K562 (cell line): ENCODE results near the gene MYO3B. TPM values are rescaled to one million over a fixed set of nuclear protein-coding genes. Genes with fewer than 3 reads are reported as not detected.

Experiments used
- ATAC-seq: fragments of 200-7000 bp; cut with Tn5 transposase; 3 replicates; pipeline ENCODE4 v1.9.1; 2020; ENCODE audit warnings: moderate library complexity
- BruUV-seq: library from RNA; stranded (reverse); fragments of 400-500 nt; replicated peaks from 2 replicates; lab custom pipeline; 2021; lab: Mats Ljungman, UMichigan
- CTCF ChIA-PET: fragments of 300-600 bp; formaldehyde crosslinking; extraction: SDS; loops from one replicate; lab custom pipeline; 2021; ENCODE audit warnings: low intra/inter-chr PET ratio; lab: Yijun Ruan, JAX
- POLR2A ChIA-PET: fragments of 300-600, 350-650 bp; sonication (Branson Sonifier 250); formaldehyde crosslinking; extraction: SDS; loops from one replicate; lab custom pipeline; 2021; ENCODE audit warnings: antibody characterized with exemption, inconsistent platforms; lab: Yijun Ruan, JAX
- DNase-seq, 4 experiments: peaks; one replicate each; pipeline versions ENCODE4 v3.0.0 to v3.0.0-alpha.2; 2011 to 2018; ENCODE audit warnings: low spot score in 3 of 4, mixed read lengths in 3 of 4; ENCODE audit errors: extremely low read depth in 1 of 4
- FAIRE-seq: peaks from 2 replicates; lab custom pipeline; 2011; peaks lifted over from hg19 to GRCh38; lab: Jason Lieb, UNC
- H2AFZ ChIP-seq: 2 replicates; pipeline ENCODE4 v1.6.0; 2011; ENCODE audit warnings: low read depth, low read length, control low read depth, inconsistent platforms
- H3K27ac ChIP-seq: fragments of 200-600 bp; 3 replicates; pipeline ENCODE4 v1.8.0; 2011; ENCODE audit warnings: low read depth, mild to moderate bottlenecking, control low read depth, inconsistent platforms, low read length, moderate library complexity, mixed read lengths; ENCODE audit errors: extremely low read depth
- H3K27me3 ChIP-seq, 2 experiments: fragments of 300-600 bp in 1 of 2; 2 replicates in 1 of 2; 3 replicates in 1 of 2; pipeline versions ENCODE4 v1.6.0 to v1.8.0; 2011; ENCODE audit warnings: inconsistent platforms in 2 of 2, low read length in 2 of 2, mild to moderate bottlenecking in 1 of 2, mixed read lengths in 1 of 2, moderate library complexity in 1 of 2; ENCODE audit not compliant: control insufficient read depth in 2 of 2, insufficient read depth in 2 of 2
- H3K36me3 ChIP-seq: fragments of 300-600 bp; 3 replicates; pipeline ENCODE4 v1.8.0; 2011; ENCODE audit warnings: mild to moderate bottlenecking, low read length, inconsistent platforms; ENCODE audit not compliant: control insufficient read depth, insufficient read depth
- H3K4me1 ChIP-seq, 2 experiments: fragments of 200-600 bp in 1 of 2; replicated peaks in 1 of 2; 2 replicates in 1 of 2; 3 replicates in 1 of 2; pipeline versions ENCODE4 v1.5.1 to v1.8.0; 2011; ENCODE audit warnings: inconsistent platforms in 2 of 2, low read length in 2 of 2, mild to moderate bottlenecking in 1 of 2, mixed read lengths in 1 of 2, moderate library complexity in 1 of 2; ENCODE audit not compliant: control insufficient read depth in 2 of 2, insufficient read depth in 2 of 2
- H3K4me2 ChIP-seq: 2 replicates; pipeline ENCODE4 v1.6.1; 2011; ENCODE audit warnings: low read length, control low read depth, inconsistent platforms, mixed read lengths; ENCODE audit not compliant: insufficient read depth
- H3K4me3 ChIP-seq: fragments of 200-600 bp; sonication (generic), shearing (Covaris generic); 2 replicates; pipeline ENCODE4 v1.5.1; 2016; ENCODE audit warnings: control low read depth, inconsistent platforms
- H3K79me2 ChIP-seq: fragments of 200-600 bp; 3 replicates; pipeline ENCODE4 v1.8.0; 2011; ENCODE audit warnings: low read length, inconsistent platforms; ENCODE audit not compliant: control insufficient read depth, insufficient read depth
- H3K9ac ChIP-seq, 2 experiments: 2 replicates each; pipeline versions ENCODE4 v1.6.0 to v1.6.1; 2011; ENCODE audit warnings: low read depth in 2 of 2, low read length in 2 of 2, control low read depth in 1 of 2, inconsistent platforms in 1 of 2, mild to moderate bottlenecking in 1 of 2, mixed read lengths in 1 of 2; ENCODE audit not compliant: insufficient read depth in 1 of 2
- H3K9me1 ChIP-seq: one replicate; pipeline ENCODE4 v1.6.0; 2011; ENCODE audit warnings: inconsistent platforms, mild to moderate bottlenecking, low read length, moderate library complexity; ENCODE audit not compliant: control insufficient read depth, insufficient read depth
- H3K9me3 ChIP-seq: replicated peaks from 2 replicates; pipeline ENCODE4 v1.5.1; 2011; ENCODE audit warnings: low read depth, low read length, inconsistent platforms; ENCODE audit not compliant: control insufficient read depth, insufficient read depth
- H4K20me1 ChIP-seq: replicated peaks from 2 replicates; pipeline ENCODE4 v1.6.1; 2011; ENCODE audit warnings: low read length, inconsistent platforms, mixed read lengths; ENCODE audit not compliant: control insufficient read depth, insufficient read depth
- ARID1B ChIP-seq: fragments of 450-650 bp; IDR thresholded peaks from 2 replicates; pipeline ENCODE4 v1.6.1; 2016; ENCODE audit warnings: antibody characterized with exemption, mild to moderate bottlenecking, inconsistent platforms
- CEBPB ChIP-seq: fragments of 450-650 bp; IDR thresholded peaks from 2 replicates; pipeline ENCODE4 v1.6.1; 2016; ENCODE audit warnings: missing genetic modification characterization, missing compliant biosample characterization
- CEBPG ChIP-seq, 3 experiments: fragments of 200-800 bp in 1 of 3; sonication (Bioruptor generic) in 1 of 3; sonication (generic) in 1 of 3; formaldehyde crosslinking in 1 of 3; IDR thresholded peaks in 2 of 3; conservative IDR thresholded peaks in 1 of 3; 2 replicates each; pipeline versions ENCODE4 v1.6.1 to v1.8.0; 2016 to 2022; ENCODE audit warnings: missing compliant biosample characterization in 2 of 3, missing genetic modification characterization in 2 of 3, mild to moderate bottlenecking in 1 of 3, missing genetic modification reagents in 1 of 3
- CHD1 ChIP-seq: fragments of 200-600 bp; sonication (generic); IDR thresholded peaks from one replicate; pipeline ENCODE4 v1.6.1; 2012; ENCODE audit warnings: mild to moderate bottlenecking, moderate library complexity, low read length, inconsistent platforms
- FOSL1 ChIP-seq: fragments of 200-800 bp; sonication (Bioruptor generic); conservative IDR thresholded peaks from 2 replicates; pipeline ENCODE4 v1.6.1; 2016; ENCODE audit warnings: missing genetic modification characterization, missing compliant biosample characterization
- RAD21 ChIP-seq, 2 experiments: fragments of 250-450 bp in 1 of 2; fragments of 450-650 bp in 1 of 2; sonication (Bioruptor Pico) in 1 of 2; formaldehyde crosslinking in 1 of 2; IDR thresholded peaks in 1 of 2; conservative IDR thresholded peaks in 1 of 2; 2 replicates each; pipeline versions ENCODE4 v1.4.0 to v1.8.0; 2020 to 2022; ENCODE audit warnings: mild to moderate bottlenecking in 2 of 2, moderate library complexity in 1 of 2
- RCOR1 ChIP-seq, 2 experiments: IDR thresholded peaks; 2 replicates each; pipeline ENCODE4 v1.6.1; 2012; ENCODE audit warnings: low read depth in 2 of 2, low read length in 2 of 2, borderline replicate concordance in 1 of 2, improper control_type of control experiment in 1 of 2
- TCF3 ChIP-seq: sonication (generic); formaldehyde crosslinking; IDR thresholded peaks from 2 replicates; pipeline ENCODE4 v1.4.0; 2020; ENCODE audit warnings: mild to moderate bottlenecking, missing genetic modification reagents
- WGBS: fragments of 100-300 bp; shearing (Covaris generic); methylation state at CpG from one replicate; pipeline ENCODE4 v1.1.6; 2016; ENCODE audit warnings: low coverage, mixed read lengths; ENCODE audit not compliant: insufficient coverage; ENCODE audit errors: missing lambda C conversion rate; 5-methylcytosine and 5-hydroxymethylcytosine counted together
- in situ Hi-C: fragments of 300-500 bp; cut with MboI; formaldehyde crosslinking; loops from 4 replicates; pipeline ENCODE4 v1.15.0; 2018; ENCODE audit warnings: inconsistent platforms, mixed read lengths
- intact Hi-C: fragments of 100-400 bp; cut with micrococcal nuclease; formaldehyde crosslinking; loops from 2 replicates; pipeline ENCODE4 v1.14.2; 2022
- polyA plus RNA-seq, 8 experiments: library from polyadenylated mRNA; depleted of rRNA in 4 of 8; stranded (reverse) in 5 of 8; unstranded in 3 of 8; fragments of >200 nt; fragmentation: Nextera tagmentation in 2 of 8; fragmentation: Illumina TruSeq in 1 of 8; extraction: Ambion mirVana in 2 of 8; extraction: Trizol in 1 of 8; gene quantifications; 2 replicates each; pipeline versions ENCODE4 v1.2.1 to v1.2.3, GENCODE V29; 2011 to 2014; ENCODE audit warnings: inconsistent platforms in 1 of 8, missing spikeins in 1 of 8
- total RNA-seq, 7 experiments: library from RNA; depleted of rRNA in 6 of 7; stranded (reverse); fragments of >200 nt in 6 of 7; fragmentation: Illumina TruSeq in 2 of 7; extraction: Trizol in 2 of 7; gene quantifications; 2 replicates each; pipeline versions ENCODE4 v1.2.1 to v1.2.3, GENCODE V29; 2011 to 2021; ENCODE audit warnings: low replicate concordance in 1 of 7
- TF ChIP-seq, protein P1 (sequence below), 3 experiments: IDR thresholded peaks in 2 of 3; conservative IDR thresholded peaks in 1 of 3; 2 replicates each; pipeline ENCODE4 v1.5.1; 2011 to 2012; ENCODE audit warnings: low read length in 3 of 3, mild to moderate bottlenecking in 3 of 3, control low read depth in 2 of 3, improper control_type of control experiment in 1 of 3, inconsistent platforms in 1 of 3, low read depth in 1 of 3, mixed read lengths in 1 of 3, moderate library complexity in 1 of 3; ENCODE audit not compliant: insufficient read depth in 2 of 3
- TF ChIP-seq, protein P2 (sequence below): fragments of 250-450 bp; sonication (Bioruptor Pico); IDR thresholded peaks from 2 replicates; pipeline ENCODE4 v1.4.0; 2020; ENCODE audit warnings: mild to moderate bottlenecking, moderate library complexity, borderline replicate concordance
- TF ChIP-seq, protein P3 (sequence below): fragments of 450-650 bp; formaldehyde crosslinking; IDR thresholded peaks from 2 replicates; pipeline ENCODE4 v1.4.0; 2020; ENCODE audit warnings: mild to moderate bottlenecking, moderate library complexity

MYO3B gene
- total and polyA plus RNA-seq, 9 of the 15 experiments (the other 6 are each of a cell fraction or from before 2014, with no cell fraction given): 2.7 to 6.5 (median 3.6) TPM

DNA sequence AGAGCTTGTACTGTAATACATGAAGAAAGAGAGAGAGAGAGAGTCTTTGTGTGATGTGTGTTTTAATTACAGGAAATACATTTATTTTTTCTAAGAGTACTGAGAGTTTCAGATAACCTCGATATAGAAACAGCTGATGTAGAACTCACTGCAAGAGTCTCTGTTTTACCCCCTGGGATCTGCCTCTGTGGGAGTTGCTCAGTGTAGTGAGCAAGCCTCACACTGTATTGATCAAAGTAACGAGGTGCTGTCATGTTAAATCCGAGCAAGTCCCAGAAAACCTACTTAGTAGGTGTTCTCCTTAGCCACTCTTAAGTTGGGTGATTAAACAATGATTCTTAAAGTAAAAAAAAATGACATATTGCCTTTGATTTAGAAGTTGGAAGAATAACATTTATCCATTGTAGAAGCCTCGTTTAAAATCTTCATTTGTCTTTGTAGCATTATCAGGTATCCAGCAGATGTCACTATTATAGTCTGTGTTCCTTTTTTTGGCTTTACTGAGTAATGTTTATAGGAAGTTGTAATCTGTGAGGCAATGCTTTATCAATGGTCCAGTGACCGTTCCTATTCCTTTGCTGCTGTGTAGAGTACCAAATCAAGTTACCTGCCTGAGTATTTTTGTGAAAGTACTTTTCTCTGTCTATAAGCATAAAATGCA lies 219.0 kb downstream of the MYO3B start:
- FAIRE-seq (peak; percentile 40), ATAC-seq (peak; percentile 77), DNase-seq (peak in 2 of 4 experiments; percentile 37 to 39)
- H3K79me2 ChIP-seq: no peaks in the 10 kb centered on the region
- ChIA-PET POLR2A (no interaction called here), CTCF (interaction anchor here (0.7 to 1.9 kb wide), 2 partner anchors 416 to 419 kb away, joined by 5 to 23 read pairs; no protein-coding TSS in a partner anchor)
- BruUV-seq: no TSS peak
- H2AFZ ChIP-seq: peak overlapping the region; percentile 14; the same call in 1 of the 2 replicates
- no peak overlapping the region for H3K9ac ChIP-seq
- no peaks in the 10 kb centered on the region for H3K9me3 ChIP-seq
- H3K27ac ChIP-seq: no peak overlapping the region
- intact Hi-C loops (loop anchor here (2.0 kb wide), 1 partner anchor 72 kb away; no protein-coding TSS in a partner anchor), in situ Hi-C loops (no loop called here)
- H3K4me3 ChIP-seq: no peak overlapping the region
- 18% methylated on average over 5 of the region's 5 CpGs for WGBS
- no peaks in the 10 kb centered on the region for H3K9me1 ChIP-seq
- no peaks in the 10 kb centered on the region for H4K20me1 ChIP-seq
- H3K4me2 ChIP-seq: no peak overlapping the region
- H3K4me1 ChIP-seq: peaks cover 0 to 9% of the 10 kb centered on the region in 2 experiments; a peak in 1 of 5 replicates
- H3K36me3 ChIP-seq: no peaks in the 10 kb centered on the region
- H3K27me3 ChIP-seq: no peaks in the 10 kb centered on the region
- TF ChIP-seq, protein P1, sequence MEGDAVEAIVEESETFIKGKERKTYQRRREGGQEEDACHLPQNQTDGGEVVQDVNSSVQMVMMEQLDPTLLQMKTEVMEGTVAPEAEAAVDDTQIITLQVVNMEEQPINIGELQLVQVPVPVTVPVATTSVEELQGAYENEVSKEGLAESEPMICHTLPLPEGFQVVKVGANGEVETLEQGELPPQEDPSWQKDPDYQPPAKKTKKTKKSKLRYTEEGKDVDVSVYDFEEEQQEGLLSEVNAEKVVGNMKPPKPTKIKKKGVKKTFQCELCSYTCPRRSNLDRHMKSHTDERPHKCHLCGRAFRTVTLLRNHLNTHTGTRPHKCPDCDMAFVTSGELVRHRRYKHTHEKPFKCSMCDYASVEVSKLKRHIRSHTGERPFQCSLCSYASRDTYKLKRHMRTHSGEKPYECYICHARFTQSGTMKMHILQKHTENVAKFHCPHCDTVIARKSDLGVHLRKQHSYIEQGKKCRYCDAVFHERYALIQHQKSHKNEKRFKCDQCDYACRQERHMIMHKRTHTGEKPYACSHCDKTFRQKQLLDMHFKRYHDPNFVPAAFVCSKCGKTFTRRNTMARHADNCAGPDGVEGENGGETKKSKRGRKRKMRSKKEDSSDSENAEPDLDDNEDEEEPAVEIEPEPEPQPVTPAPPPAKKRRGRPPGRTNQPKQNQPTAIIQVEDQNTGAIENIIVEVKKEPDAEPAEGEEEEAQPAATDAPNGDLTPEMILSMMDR (IDR thresholded peaks at IDR 0.05 in 2 of 3, conservative IDR thresholded peaks at IDR 0.05 in 1 of 3; ENCODE audit: insufficient read depth in 2 of 3, low read depth in 1 of 3, low read length in 3 of 3): peak; percentile 42 to 71 (median 48); a peak in 4 of 6 replicates
- TF ChIP-seq RAD21 (CRISPR knock-in tag; conservative IDR thresholded peaks at IDR 0.05 in 1 of 2, IDR thresholded peaks at IDR 0.05 in 1 of 2) (peak; percentile 70 to 83), CEBPB (tag) (peak; percentile 41; the same call in 1 of the 2 replicates), RCOR1 (IDR thresholded peaks at IDR 0.05; ENCODE audit: borderline replicate concordance in 1 of 2, low read depth in 2 of 2, low read length in 2 of 2) (0 out of 4 replicates have a peak, but pooled peaks of 1 of the 2 experiments have one; percentile 13), CEBPG (CRISPR knock-in tag; IDR thresholded peaks at IDR 0.05) (no peak), CEBPG (tag; conservative IDR thresholded peaks at IDR 0.05 in 1 of 2, IDR thresholded peaks at IDR 0.05 in 1 of 2) (peak in 1 of 2 experiments; percentile 14; a peak in 1 of 4 replicates), CHD1 (no peak), ARID1B (no peak), FOSL1 (tag) (0 out of 2 replicates have a peak, but pooled peaks have one; percentile 16), TCF3 (CRISPR knock-in tag) (peak; percentile 21; the same call in 1 of the 2 replicates)
- TF ChIP-seq, protein P2, sequence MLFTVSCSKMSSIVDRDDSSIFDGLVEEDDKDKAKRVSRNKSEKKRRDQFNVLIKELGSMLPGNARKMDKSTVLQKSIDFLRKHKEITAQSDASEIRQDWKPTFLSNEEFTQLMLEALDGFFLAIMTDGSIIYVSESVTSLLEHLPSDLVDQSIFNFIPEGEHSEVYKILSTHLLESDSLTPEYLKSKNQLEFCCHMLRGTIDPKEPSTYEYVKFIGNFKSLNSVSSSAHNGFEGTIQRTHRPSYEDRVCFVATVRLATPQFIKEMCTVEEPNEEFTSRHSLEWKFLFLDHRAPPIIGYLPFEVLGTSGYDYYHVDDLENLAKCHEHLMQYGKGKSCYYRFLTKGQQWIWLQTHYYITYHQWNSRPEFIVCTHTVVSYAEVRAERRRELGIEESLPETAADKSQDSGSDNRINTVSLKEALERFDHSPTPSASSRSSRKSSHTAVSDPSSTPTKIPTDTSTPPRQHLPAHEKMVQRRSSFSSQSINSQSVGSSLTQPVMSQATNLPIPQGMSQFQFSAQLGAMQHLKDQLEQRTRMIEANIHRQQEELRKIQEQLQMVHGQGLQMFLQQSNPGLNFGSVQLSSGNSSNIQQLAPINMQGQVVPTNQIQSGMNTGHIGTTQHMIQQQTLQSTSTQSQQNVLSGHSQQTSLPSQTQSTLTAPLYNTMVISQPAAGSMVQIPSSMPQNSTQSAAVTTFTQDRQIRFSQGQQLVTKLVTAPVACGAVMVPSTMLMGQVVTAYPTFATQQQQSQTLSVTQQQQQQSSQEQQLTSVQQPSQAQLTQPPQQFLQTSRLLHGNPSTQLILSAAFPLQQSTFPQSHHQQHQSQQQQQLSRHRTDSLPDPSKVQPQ (CRISPR knock-in tag): no peak
- TF ChIP-seq, protein P3, sequence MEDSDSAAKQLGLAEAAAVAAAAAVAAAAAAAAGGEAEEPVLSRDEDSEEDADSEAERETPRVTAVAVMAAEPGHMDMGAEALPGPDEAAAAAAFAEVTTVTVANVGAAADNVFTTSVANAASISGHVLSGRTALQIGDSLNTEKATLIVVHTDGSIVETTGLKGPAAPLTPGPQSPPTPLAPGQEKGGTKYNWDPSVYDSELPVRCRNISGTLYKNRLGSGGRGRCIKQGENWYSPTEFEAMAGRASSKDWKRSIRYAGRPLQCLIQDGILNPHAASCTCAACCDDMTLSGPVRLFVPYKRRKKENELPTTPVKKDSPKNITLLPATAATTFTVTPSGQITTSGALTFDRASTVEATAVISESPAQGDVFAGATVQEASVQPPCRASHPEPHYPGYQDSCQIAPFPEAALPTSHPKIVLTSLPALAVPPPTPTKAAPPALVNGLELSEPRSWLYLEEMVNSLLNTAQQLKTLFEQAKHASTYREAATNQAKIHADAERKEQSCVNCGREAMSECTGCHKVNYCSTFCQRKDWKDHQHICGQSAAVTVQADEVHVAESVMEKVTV (CRISPR knock-in tag): peak; percentile 31; the same call in 1 of the 2 replicates
